NCI-H1417 treated with DMSO at 0.1 percent for 48 hours (cell line): Measurements from ENCODE around the gene PNPLA6.
A peak's percentile ranks its signal among the peaks of the same experiment; 100 is the strongest.

ENCODE experiments used
- DNase-seq: peaks from one replicate; lab custom pipeline; 2025; lab: John Stamatoyannopoulos, UW

The PNPLA6 gene

GRCh38 chr19:7535047-7535997 is at the start of gene PNPLA6:
TSS of gene PNPLA6 (plus strand) at chr19:7535717. CDS start at chr19:7535789, 72 bp downstream.
- DNase-seq, result peak; percentile 64

- no peak for DNase-seq
These were observed 48.6 kb upstream of the PNPLA6 start for GRCh38 chr19:7486923-7487322.

DNA sequence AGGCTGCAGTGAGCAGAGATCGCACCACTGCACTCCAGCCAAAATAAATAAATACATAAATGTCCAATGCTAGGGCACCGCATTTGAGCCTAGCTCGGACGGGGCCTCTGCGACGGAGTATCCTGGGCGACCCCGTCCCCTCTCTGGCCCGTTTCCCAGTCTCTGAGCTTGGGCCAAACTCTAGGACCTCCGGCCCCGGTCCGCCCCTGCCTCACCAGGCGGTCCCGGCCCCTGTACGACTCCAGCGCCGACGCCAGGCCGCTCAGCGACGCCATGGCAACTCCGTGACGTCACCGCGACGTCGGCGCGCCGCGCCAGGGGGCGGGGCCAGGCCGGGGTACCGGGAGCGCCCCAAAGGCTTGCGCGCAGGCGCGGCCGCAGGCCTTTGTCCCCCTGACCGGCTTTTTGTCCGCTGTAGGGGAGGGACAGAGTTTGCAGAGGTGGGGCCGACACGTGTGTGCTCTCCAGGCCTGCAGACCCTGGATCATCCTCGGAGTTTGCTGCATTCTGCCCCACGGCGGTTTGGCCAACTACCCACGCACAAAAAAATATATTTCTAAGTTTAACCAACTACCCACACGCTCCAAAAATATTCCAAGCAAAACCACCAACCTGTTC is 46.7 kb upstream of the PNPLA6 start, which contains the start of gene PEX11G:
PEX11G (minus strand) TSS at position 300 of the 618 bp plus-strand sequence; CDS start at position 275, 25 bp downstream.
- no peak for DNase-seq

GRCh38 chr19:7489609-7490044 is 45.9 kb upstream of the PNPLA6 start:
- no peak for DNase-seq

- no peak for DNase-seq
These were observed 43.4 kb upstream of the PNPLA6 start for GRCh38 chr19:7492142-7492541.

GRCh38 chr19:7492558-7492957 is 43.0 kb upstream of the PNPLA6 start:
- no peak for DNase-seq

- DNase-seq, result no peak
These were observed 41.0 kb upstream of the PNPLA6 start for GRCh38 chr19:7494416-7495098.

DNA sequence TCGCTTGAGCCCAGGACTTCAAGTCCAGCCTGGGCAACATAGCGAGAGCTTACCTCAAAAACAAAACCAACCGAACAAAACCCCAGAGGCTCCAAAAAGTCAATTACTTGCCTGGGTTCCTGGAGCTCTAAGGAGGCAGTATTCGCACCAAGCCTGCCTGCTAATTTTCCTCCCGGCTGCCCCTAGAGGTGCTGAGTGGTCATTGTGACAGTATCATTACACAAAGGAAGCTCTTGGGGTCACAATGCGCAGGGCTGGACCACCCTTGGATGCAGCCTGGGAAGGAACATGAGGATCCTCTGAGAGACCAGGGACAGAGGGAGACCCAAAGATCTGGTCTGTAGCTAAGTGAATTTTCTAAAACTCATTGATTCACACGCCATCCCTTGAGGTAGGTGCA is 38.2 kb upstream of the PNPLA6 start:
- DNase-seq, result no peak

DNA sequence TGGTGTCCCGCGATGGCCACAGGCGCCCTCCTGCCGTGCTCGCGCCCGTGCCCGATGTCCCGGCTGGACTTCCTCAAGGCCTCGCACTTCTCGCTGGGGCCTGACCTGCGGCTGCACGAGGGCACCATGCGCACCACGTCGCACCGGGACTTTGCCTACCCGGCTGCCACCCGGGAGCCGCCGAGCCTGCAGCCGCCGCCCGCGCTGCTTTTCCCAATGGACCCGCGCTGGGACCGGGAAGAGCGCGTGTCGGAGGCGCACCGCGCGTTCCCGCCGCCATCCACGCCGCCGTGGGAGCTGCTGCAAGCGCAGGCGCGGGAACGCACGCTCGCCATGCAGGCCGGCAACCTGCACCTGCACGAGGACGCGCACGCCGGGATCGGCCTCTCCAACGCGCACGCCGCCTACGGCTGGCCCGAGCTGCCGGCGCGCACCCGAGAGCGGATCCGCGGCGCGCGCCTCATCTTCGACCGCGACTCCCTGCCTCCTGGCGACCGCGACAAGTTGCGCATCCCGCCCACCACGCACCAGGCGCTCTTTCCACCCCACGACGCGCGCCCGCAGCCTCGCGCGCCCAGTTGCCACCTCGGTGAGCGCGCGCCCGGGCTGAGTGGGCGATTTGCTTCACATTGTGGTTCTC is 34.6 kb upstream of the PNPLA6 start:
- peak; percentile 47 for DNase-seq

- no peak for DNase-seq
These were observed 33.0 kb upstream of the PNPLA6 start for GRCh38 chr19:7502552-7502951.

- DNase-seq, result no peak
These were observed 30.8 kb upstream of the PNPLA6 start for GRCh38 chr19:7504684-7505083.

DNA sequence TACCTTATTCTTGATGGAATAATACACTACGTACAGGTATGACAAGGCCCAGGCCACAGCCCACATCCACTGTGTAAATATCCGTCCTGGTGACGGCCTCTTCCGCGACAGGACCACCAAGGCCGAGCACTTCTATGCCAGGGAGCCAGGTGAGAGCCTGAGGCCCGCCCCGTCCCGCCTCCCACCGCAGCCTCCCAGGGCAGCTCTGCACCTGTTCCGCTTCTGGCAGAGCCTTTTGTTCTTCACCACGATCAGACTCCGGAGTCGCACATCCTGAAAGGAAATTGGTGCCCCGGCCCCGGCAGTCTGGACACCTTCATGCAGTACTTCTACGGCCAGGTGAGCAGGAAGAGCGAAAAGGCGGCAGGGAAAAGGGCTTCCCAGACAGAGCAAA is 30.2 kb upstream of the PNPLA6 start:
- DNase-seq, result no peak

DNA sequence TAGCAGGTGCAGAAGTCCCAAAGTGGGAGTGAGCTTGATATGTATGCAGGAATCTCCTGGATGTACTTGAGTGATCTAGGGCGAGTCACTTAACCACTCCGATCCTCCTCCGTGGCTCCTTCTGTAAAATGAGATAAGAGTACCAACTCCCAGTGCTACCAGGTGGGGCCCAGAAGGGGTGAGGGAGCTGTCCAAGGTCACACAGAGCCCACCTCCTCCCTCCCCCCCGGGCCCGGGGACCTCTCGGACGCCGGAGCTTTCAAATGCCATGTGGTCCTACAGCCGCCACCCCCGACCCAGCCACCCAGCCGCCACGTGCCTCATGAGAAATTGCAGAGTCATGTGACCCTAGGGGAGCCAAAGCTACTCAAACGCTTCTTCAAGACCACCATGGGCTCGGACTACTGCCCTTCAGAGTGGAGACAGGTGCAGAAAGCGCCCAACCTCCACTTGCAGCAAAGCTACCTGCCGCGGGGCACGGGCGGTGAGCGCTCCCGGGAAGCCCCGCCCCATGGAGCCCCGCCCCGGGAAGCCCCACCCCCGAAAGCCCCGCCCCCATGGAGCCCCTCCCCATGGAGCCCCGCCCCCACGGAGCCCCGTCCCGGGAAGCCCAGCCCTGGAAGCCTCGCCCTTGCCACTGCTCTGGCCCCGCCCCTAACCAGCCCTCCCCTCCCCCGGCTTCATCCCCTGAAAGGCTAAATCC is 29.7 kb upstream of the PNPLA6 start:
- no peak for DNase-seq

GRCh38 chr19:7506385-7507328 is 28.9 kb upstream of the PNPLA6 start:
- DNase-seq, result no peak

DNA sequence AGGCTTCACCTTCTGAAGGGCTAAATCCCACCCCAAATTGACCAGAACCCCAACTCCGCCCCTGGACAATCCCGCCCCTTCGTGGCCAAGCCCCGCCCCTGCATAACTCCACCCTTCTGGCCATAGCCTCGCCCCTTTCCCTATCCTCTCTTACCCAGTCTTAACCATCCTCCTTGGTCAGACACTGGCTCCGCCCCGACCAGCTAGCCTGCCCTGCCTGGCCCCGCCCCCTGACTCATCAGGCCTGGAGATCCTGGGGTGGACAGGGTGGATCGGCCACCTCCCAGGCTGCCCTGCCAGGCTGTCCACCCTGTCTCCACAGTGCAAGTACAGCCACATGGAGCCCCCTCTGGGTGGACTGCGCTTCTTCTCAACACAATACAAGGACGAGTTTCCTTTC is 27.6 kb upstream of the PNPLA6 start:
- DNase-seq, result no peak

DNA sequence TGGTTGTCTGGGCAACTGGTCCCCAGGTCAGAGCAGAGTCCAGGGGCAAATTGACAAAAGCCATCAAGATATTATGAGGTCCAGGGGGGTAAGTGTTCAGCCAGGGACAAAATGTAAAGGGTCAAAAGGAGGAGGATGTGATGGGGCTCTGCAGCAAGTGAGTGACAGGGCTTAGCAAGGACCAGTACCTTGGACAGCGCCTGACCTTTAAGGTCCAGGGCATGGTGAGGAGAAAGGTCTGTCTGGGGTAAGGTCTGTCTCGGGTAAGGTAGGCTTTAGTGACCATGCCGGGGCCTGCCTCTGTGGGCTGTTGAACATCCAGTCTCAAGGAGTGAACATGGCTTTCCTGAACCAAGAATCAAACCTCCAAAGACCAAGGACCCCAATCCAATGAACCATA is 25.9 kb upstream of the PNPLA6 start:
- no peak for DNase-seq

DNA sequence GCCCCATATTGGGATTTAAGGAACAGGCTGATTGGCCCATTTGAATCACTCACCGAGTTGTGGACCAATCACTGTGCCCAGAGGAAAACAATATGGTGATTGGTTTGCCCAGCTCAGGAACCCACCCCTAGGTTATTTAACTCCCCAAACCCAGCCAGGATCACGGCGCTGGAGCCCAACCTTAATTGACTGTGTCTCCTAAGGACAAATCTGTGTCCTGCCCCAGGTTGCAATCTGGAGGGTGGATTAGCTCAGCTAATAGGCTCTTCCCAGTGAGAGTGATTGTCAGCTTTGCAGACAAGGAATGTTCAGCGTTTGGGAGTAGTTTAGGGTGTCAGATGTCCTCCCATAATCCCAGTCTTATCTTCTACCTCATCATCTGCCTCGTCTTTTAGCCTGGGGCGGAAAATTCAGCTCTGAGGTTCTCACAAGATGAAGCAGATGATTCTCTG is 23.1 kb upstream of the PNPLA6 start:
- DNase-seq, result no peak

DNA sequence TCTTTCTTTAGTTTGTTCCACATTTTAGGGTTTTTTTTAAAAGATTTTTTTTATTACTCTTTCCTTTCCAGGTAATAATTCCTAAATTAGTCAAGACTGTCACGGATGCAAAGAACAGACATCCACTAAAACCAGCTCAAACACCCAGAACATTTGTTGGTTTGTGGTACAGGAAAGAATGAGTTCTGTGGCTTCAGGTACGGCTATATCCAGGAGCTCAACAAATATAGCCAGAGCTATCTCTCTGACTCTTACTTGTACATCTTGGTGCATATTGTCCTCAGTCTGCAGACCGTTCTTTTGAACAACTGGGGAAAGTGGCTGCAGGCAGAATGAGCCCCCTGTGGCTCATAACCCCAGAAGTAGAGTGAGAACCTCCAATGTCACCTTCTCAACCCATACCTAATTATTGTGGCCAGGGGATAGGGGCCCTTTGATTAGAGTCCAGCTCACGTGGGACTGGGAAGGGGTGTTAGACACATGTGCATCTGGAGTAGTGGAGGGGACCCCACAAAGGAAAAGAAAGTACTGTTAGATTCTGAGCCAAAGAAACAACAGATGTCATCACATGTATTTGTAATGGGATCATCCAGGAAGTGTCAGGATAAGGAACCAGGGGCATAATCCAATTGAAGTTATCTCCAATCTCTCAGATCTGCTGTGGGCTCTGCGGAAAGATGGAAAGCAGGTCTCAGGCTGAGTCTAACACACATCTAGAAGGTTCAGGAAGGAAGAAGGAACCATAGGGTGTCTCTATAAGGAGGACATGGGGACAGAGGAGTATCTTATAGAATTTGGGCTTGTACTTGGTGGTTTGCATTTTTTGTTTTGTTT is 21.5 kb upstream of the PNPLA6 start:
- DNase-seq, result no peak

GRCh38 chr19:7515110-7515644 is 20.3 kb upstream of the PNPLA6 start:
- DNase-seq, result no peak
